Fibroblast of lung (primary cell): Measurements from ENCODE around the gene ELMO1. TPM values are rescaled to one million over a fixed set of nuclear protein-coding genes. Genes with fewer than 3 reads are reported as not detected.
A peak's percentile ranks its signal among the peaks of the same experiment; 100 is the strongest.

Source experiments
- DNase-seq, 2 donors: peaks; one replicate each; pipeline versions ENCODE4 v3.0.0 to v3.0.0-alpha.2; 2010; ENCODE audit warnings: low read depth in 2 of 2
- H2AFZ ChIP-seq: 2 replicates; pipeline ENCODE4 v1.5.1; 2012; ENCODE audit warnings: low read length, control low read depth, inconsistent platforms
- H3K27ac ChIP-seq: 2 replicates; pipeline ENCODE4 v1.5.1; 2011; ENCODE audit warnings: low read length, control low read depth; ENCODE audit not compliant: insufficient read depth
- H3K27me3 ChIP-seq: 2 replicates; pipeline ENCODE4 v1.5.1; 2011; ENCODE audit warnings: mild to moderate bottlenecking, low read length; ENCODE audit not compliant: control insufficient read depth, insufficient read depth
- H3K36me3 ChIP-seq: 2 replicates; pipeline ENCODE4 v1.5.1; 2011; ENCODE audit warnings: low read length; ENCODE audit not compliant: control insufficient read depth, insufficient read depth
- H3K4me1 ChIP-seq: 2 replicates; pipeline ENCODE4 v1.5.1; 2011; ENCODE audit warnings: low read length; ENCODE audit not compliant: control insufficient read depth, insufficient read depth; ENCODE audit errors: extremely low read depth
- H3K4me2 ChIP-seq: 2 replicates; pipeline ENCODE4 v1.5.1; 2011; ENCODE audit warnings: low read length, control low read depth; ENCODE audit not compliant: insufficient read depth; ENCODE audit errors: extremely low read depth
- H3K4me3 ChIP-seq, 4 experiments: fragments of 200-600 bp in 1 of 4; sonication (generic) in 1 of 4; replicated peaks in 1 of 4; 2 replicates each; pipeline ENCODE4 v1.5.1; 2011 to 2016; ENCODE audit warnings: low read length in 4 of 4, low read depth in 3 of 4, mild to moderate bottlenecking in 3 of 4, control low read depth in 2 of 4, inconsistent platforms in 1 of 4, mixed read lengths in 1 of 4; ENCODE audit not compliant: insufficient read depth in 1 of 4; ENCODE audit errors: control extremely low read depth in 1 of 4
- H3K79me2 ChIP-seq: 2 replicates; pipeline ENCODE4 v1.5.1; 2012; ENCODE audit warnings: mild to moderate bottlenecking, low read length, inconsistent platforms; ENCODE audit not compliant: control insufficient read depth, insufficient read depth
- H3K9ac ChIP-seq: 2 replicates; pipeline ENCODE4 v1.5.1; 2011; ENCODE audit warnings: mild to moderate bottlenecking, low read length, control low read depth; ENCODE audit not compliant: insufficient read depth
- H3K9me3 ChIP-seq: 2 replicates; pipeline ENCODE4 v1.5.1; 2012; ENCODE audit warnings: low read depth, low read length; ENCODE audit not compliant: control insufficient read depth, insufficient read depth
- H4K20me1 ChIP-seq: 2 replicates; pipeline ENCODE4 v1.5.1; 2011; ENCODE audit warnings: low read length; ENCODE audit not compliant: control insufficient read depth, insufficient read depth; ENCODE audit errors: extremely low read depth
- EZH2 ChIP-seq: IDR thresholded peaks from 2 replicates; pipeline ENCODE4 v1.5.1; 2012; ENCODE audit warnings: low read length, control low read depth, mild to moderate bottlenecking; ENCODE audit errors: missing control alignments
- polyA plus RNA-seq, 2 donors: library from polyadenylated mRNA; depleted of rRNA in 1 of 2; stranded (reverse) in 1 of 2; unstranded in 1 of 2; fragments of >200 nt; gene quantifications; 2 replicates each; pipeline ENCODE4 v1.2.1, GENCODE V29; 2011 to 2012; ENCODE audit warnings: missing spikeins in 1 of 2
- total RNA-seq: library from RNA; depleted of rRNA; stranded (reverse); fragments of >200 nt; gene quantifications from 2 replicates; pipeline ENCODE4 v1.2.1, GENCODE V29; 2014
- TF ChIP-seq, protein P1 (sequence below), 2 donors: IDR thresholded peaks in 1 of 2; conservative IDR thresholded peaks in 1 of 2; 1 replicate in 1 of 2; 2 replicates in 1 of 2; pipeline ENCODE4 v1.5.1; 2011 to 2012; ENCODE audit warnings: low read length in 2 of 2, control low read depth in 1 of 2, inconsistent platforms in 1 of 2, low read depth in 1 of 2, mild to moderate bottlenecking in 1 of 2

The ELMO1 gene
- total and polyA plus RNA-seq, 2 donors (not counting 1 experiment from before 2014, with no cell fraction given): 0.50 TPM; not detected in 1

DNA sequence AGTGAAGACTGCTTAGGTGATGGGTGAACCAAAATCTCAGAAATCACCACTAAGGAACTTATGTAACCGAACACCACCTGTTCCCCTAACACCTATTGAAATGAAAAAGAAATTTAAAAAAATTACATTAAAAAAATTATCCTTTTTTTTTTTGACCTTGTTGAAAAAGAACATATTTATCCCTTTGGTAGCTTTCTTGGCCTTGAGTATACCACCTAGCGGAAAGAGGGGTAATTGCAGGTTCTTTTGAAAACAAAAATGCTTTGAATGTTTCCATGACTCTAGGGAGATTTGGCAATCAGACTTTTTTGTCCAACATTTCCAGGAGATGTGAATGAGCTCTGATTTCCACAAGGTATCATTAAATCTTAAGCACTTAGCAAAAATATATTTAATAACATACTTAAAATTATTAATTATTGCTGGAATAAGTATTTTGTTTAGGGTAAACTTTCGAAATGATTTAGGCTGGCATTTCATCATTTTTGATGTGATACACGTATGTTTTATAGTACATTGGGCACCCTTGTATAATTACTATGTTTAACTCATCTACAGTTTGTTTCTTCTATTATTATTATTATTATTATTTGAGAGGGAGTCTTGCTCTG lies 47.0 kb upstream of the ELMO1 start:
- no peaks in the 10 kb centered on the region for H3K4me1 ChIP-seq
- no peak overlapping the region for H3K4me2 ChIP-seq
- DNase-seq: peak; percentile 3 to 58
- H3K9ac ChIP-seq: no peak overlapping the region
- H3K27ac ChIP-seq: no peak overlapping the region
- TF ChIP-seq EZH2: no peak
- TF ChIP-seq, protein P1, sequence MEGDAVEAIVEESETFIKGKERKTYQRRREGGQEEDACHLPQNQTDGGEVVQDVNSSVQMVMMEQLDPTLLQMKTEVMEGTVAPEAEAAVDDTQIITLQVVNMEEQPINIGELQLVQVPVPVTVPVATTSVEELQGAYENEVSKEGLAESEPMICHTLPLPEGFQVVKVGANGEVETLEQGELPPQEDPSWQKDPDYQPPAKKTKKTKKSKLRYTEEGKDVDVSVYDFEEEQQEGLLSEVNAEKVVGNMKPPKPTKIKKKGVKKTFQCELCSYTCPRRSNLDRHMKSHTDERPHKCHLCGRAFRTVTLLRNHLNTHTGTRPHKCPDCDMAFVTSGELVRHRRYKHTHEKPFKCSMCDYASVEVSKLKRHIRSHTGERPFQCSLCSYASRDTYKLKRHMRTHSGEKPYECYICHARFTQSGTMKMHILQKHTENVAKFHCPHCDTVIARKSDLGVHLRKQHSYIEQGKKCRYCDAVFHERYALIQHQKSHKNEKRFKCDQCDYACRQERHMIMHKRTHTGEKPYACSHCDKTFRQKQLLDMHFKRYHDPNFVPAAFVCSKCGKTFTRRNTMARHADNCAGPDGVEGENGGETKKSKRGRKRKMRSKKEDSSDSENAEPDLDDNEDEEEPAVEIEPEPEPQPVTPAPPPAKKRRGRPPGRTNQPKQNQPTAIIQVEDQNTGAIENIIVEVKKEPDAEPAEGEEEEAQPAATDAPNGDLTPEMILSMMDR (conservative IDR thresholded peaks at IDR 0.05 in 1 of 2, IDR thresholded peaks at IDR 0.05 in 1 of 2; ENCODE audit: low read depth in 1 of 2, low read length in 2 of 2): peak; percentile 42 to 73
- no peaks in the 10 kb centered on the region for H3K79me2 ChIP-seq
- H3K36me3 ChIP-seq: no peaks in the 10 kb centered on the region
- H3K27me3 ChIP-seq: no peaks in the 10 kb centered on the region
- no peaks in the 10 kb centered on the region for H3K9me3 ChIP-seq
- H2AFZ ChIP-seq: no peak overlapping the region
- no peaks in the 10 kb centered on the region for H4K20me1 ChIP-seq
- no peak overlapping the region for H3K4me3 ChIP-seq

DNA sequence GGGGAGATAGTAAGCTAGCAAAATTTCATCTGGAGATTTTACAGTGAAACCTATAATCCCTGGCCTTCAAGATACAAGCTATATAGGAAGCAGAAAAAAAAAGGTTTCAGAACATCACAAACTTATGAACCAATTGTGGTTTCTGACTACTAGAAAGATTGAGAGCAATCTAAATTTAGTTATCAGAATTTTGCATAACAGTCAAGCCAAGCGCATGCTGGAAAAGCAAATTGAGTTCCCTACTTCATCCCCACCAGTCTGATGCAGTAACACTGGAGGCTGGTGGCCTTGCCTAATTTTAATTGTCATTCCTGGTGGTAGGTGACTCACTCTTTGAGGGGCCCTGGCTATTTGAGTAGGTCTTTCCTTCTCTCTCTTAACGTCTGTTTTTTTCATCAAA lies 46.3 kb upstream of the ELMO1 start:
- TF ChIP-seq, protein P1 (conservative IDR thresholded peaks at IDR 0.05 in 1 of 2, IDR thresholded peaks at IDR 0.05 in 1 of 2; ENCODE audit: low read depth in 1 of 2, low read length in 2 of 2): no peak
- TF ChIP-seq EZH2: no peak
- Histone ChIP-seq H4K20me1 (no peaks in the 10 kb centered on the region), H3K36me3 (no peaks in the 10 kb centered on the region), H3K9me3 (no peaks in the 10 kb centered on the region), H3K9ac (no peak overlapping the region), H3K27ac (no peak overlapping the region), H3K4me1 (no peaks in the 10 kb centered on the region), H3K4me2 (no peak overlapping the region), H2AFZ (no peak overlapping the region), H3K27me3 (no peaks in the 10 kb centered on the region), H3K4me3 (no peak overlapping the region), H3K79me2 (no peaks in the 10 kb centered on the region)
- no peak for DNase-seq

DNA sequence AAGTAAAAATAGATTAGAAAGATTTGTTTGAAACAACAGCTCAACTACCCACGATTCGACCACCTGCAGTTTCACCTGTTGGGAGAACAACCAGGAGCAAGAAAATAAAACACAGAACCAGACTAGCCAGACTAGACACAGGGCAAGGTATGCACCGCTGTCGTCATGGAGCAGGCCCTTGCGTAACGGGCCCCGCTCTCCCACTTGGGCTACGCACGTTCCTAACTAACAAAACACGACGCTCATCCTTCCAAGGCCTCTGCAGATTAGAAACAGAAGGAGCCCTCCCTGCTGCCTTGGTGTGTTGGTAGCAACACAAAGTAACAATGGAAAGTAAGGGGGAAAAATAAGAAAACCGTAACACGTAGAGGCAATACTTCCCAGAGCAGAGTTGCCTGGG lies 45.1 kb upstream of the ELMO1 start:
- H3K4me2 ChIP-seq: no peak overlapping the region
- no peak for DNase-seq
- H3K9ac ChIP-seq: no peak overlapping the region
- no peaks in the 10 kb centered on the region for H3K9me3 ChIP-seq
- no peaks in the 10 kb centered on the region for H4K20me1 ChIP-seq
- H3K27ac ChIP-seq: no peak overlapping the region
- H2AFZ ChIP-seq: no peak overlapping the region
- TF ChIP-seq, protein P1 (conservative IDR thresholded peaks at IDR 0.05 in 1 of 2, IDR thresholded peaks at IDR 0.05 in 1 of 2; ENCODE audit: low read depth in 1 of 2, low read length in 2 of 2): no peak
- TF ChIP-seq EZH2: no peak
- no peaks in the 10 kb centered on the region for H3K27me3 ChIP-seq
- no peaks in the 10 kb centered on the region for H3K4me1 ChIP-seq
- no peaks in the 10 kb centered on the region for H3K79me2 ChIP-seq
- H3K36me3 ChIP-seq: no peaks in the 10 kb centered on the region
- no peak overlapping the region for H3K4me3 ChIP-seq
